Gastroesophageal sphincter (tissue), 3 donors: Measurements from ENCODE around the gene RHOXF2.

Experiments
- EP300 ChIP-seq: sonication (generic); formaldehyde crosslinking; IDR thresholded peaks from one replicate; pipeline ENCODE4 v1.6.1; 2017; ENCODE audit warnings: antibody characterized with exemption, mild to moderate bottlenecking
- POLR2AphosphoS5 ChIP-seq: sonication (generic); formaldehyde crosslinking; IDR thresholded peaks from one replicate; pipeline ENCODE4 v1.6.1; 2017; ENCODE audit warnings: antibody characterized with exemption
- TF ChIP-seq, protein P1 (sequence below), 4 experiments: fragments of 200-600 bp in 2 of 4; fragments of 450-650 bp in 2 of 4; sonication (generic) in 1 of 4; IDR thresholded peaks; one replicate each; pipeline ENCODE4 v1.5.1; 2017 to 2019; ENCODE audit warnings: antibody characterized with exemption in 4 of 4, mild to moderate bottlenecking in 2 of 4, moderate library complexity in 2 of 4

DNA sequence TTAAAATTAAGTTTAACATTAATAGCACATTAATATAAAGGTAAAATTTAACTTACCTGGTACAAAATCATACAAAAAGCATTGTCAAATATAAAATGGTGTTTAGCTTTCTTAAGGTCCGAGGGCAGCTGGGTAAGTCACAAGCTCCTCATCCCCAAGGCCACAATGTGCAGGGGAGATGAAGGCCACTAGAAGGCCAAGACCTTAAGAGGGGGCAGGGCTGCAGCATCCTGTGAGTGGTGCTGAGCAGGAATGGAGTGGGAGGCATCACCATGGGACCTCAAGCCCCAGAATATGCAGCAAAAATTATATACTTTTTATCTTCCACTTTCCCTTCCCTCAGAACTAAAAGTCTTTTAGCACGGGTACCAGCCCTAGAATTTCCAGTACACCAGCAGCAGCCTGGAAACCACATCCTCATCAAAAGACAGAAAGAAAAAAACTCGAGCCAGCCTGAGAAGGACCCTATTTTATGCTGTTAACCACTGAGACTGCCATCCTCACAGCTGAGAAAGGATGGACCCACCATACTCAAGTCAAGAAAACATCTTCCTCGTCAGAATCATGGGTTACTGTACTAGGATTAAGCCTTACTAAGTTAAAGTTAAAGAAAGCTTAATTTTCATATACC lies 13.0 kb upstream of the RHOXF2 start:
- TF ChIP-seq, protein P1, sequence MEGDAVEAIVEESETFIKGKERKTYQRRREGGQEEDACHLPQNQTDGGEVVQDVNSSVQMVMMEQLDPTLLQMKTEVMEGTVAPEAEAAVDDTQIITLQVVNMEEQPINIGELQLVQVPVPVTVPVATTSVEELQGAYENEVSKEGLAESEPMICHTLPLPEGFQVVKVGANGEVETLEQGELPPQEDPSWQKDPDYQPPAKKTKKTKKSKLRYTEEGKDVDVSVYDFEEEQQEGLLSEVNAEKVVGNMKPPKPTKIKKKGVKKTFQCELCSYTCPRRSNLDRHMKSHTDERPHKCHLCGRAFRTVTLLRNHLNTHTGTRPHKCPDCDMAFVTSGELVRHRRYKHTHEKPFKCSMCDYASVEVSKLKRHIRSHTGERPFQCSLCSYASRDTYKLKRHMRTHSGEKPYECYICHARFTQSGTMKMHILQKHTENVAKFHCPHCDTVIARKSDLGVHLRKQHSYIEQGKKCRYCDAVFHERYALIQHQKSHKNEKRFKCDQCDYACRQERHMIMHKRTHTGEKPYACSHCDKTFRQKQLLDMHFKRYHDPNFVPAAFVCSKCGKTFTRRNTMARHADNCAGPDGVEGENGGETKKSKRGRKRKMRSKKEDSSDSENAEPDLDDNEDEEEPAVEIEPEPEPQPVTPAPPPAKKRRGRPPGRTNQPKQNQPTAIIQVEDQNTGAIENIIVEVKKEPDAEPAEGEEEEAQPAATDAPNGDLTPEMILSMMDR (IDR thresholded peaks at IDR 0.05), result no peak
- no peak for TF ChIP-seq POLR2AphosphoS5
- no peak for TF ChIP-seq EP300
